ENCODE results near the gene EMP3. TPM values are rescaled to one million over a fixed set of nuclear protein-coding genes. Genes with fewer than 3 reads are reported as not detected.

The EMP3 gene
- total and polyA plus RNA-seq, 2 of the 4 experiments (the other 2 are of a cell fraction), result 147 to 632 TPM

DNA sequence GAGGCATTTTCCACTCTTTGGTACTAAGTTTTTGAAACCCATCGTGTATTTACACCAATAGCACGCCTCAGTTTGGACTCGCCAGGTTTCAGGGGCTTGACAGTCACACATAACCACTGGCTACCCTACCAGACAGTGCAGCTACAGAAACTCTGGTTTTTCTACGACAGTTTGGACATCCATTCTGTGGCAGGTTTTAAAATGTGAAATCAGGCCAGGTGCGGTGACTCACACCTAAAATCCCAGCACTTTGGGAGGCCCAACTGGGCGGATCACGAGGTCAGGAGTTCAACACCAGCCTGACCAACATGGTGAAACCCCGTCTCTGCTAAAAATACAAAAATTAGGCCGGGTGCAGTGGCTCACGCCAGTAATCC lies 52.8 kb downstream of the EMP3 start:
- Histone ChIP-seq H3K18ac (ENCODE audit: low read depth, low read length) (no peak overlapping the region), H3K27ac (ENCODE audit: insufficient read depth, low read length) (no peak overlapping the region), H3K79me1 (ENCODE audit: low read depth in 1 of 2, low read length in 2 of 2) (peaks cover 0 to 6% of the 10 kb centered on the region in 2 experiments; a peak in 1 of 4 replicates), H3K9me1 (ENCODE audit: insufficient read depth, low read length) (no peaks in the 10 kb centered on the region), H3K4me1 (ENCODE audit: control insufficient read depth, insufficient read depth, low read length) (no peaks in the 10 kb centered on the region), H3K9me3 (ENCODE audit: control insufficient read depth, insufficient read depth, low read length) (no peaks in the 10 kb centered on the region), H2BK20ac (ENCODE audit: low read depth, low read length) (no peak overlapping the region), H3K27me3 (ENCODE audit: control insufficient read depth, insufficient read depth, low read length) (peaks cover 2% of the 10 kb centered on the region; the same call in 1 of the 2 replicates), H3K4ac (ENCODE audit: low read depth, low read length) (no peak overlapping the region), H2AK9ac (replicated peaks; ENCODE audit: low read depth, low read length, poor library complexity) (no peak overlapping the region), H2AK5ac (ENCODE audit: low read depth, low read length) (no peak overlapping the region), H2AFZ (replicated peaks; ENCODE audit: low read length, poor library complexity) (no peak overlapping the region), H3K9ac (ENCODE audit: low read depth, low read length) (no peak overlapping the region), H2BK15ac (ENCODE audit: low read depth, low read length) (no peak overlapping the region), H3K14ac (replicated peaks; ENCODE audit: low read depth, low read length) (no peak overlapping the region), H2BK5ac (ENCODE audit: low read depth, low read length, poor library complexity, severe bottlenecking) (no peak overlapping the region), H3K4me2 (ENCODE audit: low read depth, low read length) (no peak overlapping the region), H3K36me3 (ENCODE audit: control insufficient read depth, insufficient read depth, low read length) (peaks cover 20% of the 10 kb centered on the region), H2BK120ac (ENCODE audit: low read depth, low read length) (no peak overlapping the region), H3K23ac (ENCODE audit: low read depth, low read length) (no peak overlapping the region), H3K56ac (ENCODE audit: extremely low read depth, insufficient read depth, low read length) (no peak overlapping the region), H4K20me1 (ENCODE audit: insufficient read depth, low read length) (no peaks in the 10 kb centered on the region), H3K4me3 (ENCODE audit: insufficient read depth, low read depth, low read length) (no peak overlapping the region), H4K91ac (ENCODE audit: insufficient read depth, low read depth, low read length) (no peak overlapping the region), H4K5ac (ENCODE audit: low read depth, low read length) (no peak overlapping the region), H4K8ac (ENCODE audit: low read depth in 2 of 2, low read length in 2 of 2) (no peak overlapping the region)
- TF ChIP-seq MAFK (IDR thresholded peaks at IDR 0.05; ENCODE audit: low read depth, low read length), result no peak
- in situ Hi-C loops (cut with MboI; ENCODE audit: low sequenced_read_pairs) (no loop called here), dilution Hi-C loops (cut with HindIII; ENCODE audit: low sequenced_read_pairs, unreplicated experiment) (no loop called here), intact Hi-C loops (cut with micrococcal nuclease) (no loop called here)
- ATAC-seq (ENCODE audit: low read depth) (no peak), DNase-seq (no peak)
- 100% methylated on average over 1 of the region's 10 CpGs; no CpG with 5 or more reads in 1 of the 2 experiments for WGBS, 2 experiments (ENCODE audit: extremely low coverage in 2 of 2, insufficient read length in 1 of 2)
- ChIA-PET POLR2A (ENCODE audit: unreplicated experiment) (no interaction called here), CTCF (no interaction called here)
- BruUV-seq (replicated peaks), result no TSS peak

All from IMR-90 (cell line).